Parathyroid adenoma (tissue), 2 donors: ENCODE data around the gene EPHB2.

Experiments used
- H2AFZ ChIP-seq: fragments of 300-600 bp; sonication (generic); one replicate; pipeline ENCODE4 v1.7.0; 2017; ENCODE audit warnings: antibody characterized with exemption, mild to moderate bottlenecking
- H3K27ac ChIP-seq: fragments of 300-600 bp; sonication (generic); one replicate; pipeline ENCODE4 v1.7.0; 2017
- H3K27me3 ChIP-seq: fragments of 300-600 bp; sonication (generic); one replicate; pipeline ENCODE4 v1.7.0; 2017; ENCODE audit warnings: low read length; ENCODE audit not compliant: control insufficient read depth, insufficient read depth
- H3K36me3 ChIP-seq: fragments of 300-600 bp; sonication (generic); one replicate; pipeline ENCODE4 v1.7.0; 2017; ENCODE audit warnings: low read length; ENCODE audit not compliant: control insufficient read depth, insufficient read depth
- H3K4me1 ChIP-seq: fragments of 300-600 bp; sonication (generic); one replicate; pipeline ENCODE4 v1.7.0; 2017; ENCODE audit warnings: control low read depth
- H3K4me2 ChIP-seq: fragments of 300-600 bp; sonication (generic); one replicate; pipeline ENCODE4 v1.7.0; 2017; ENCODE audit warnings: low read length
- H3K4me3 ChIP-seq: fragments of 300-600 bp; sonication (generic); one replicate; pipeline ENCODE4 v1.7.0; 2017; ENCODE audit warnings: low read depth, low read length
- H3K79me2 ChIP-seq: fragments of 300-600 bp; sonication (generic); one replicate; pipeline ENCODE4 v1.7.0; 2017; ENCODE audit warnings: control low read depth
- H3K9ac ChIP-seq: fragments of 300-600 bp; sonication (generic); one replicate; pipeline ENCODE4 v1.7.0; 2017; ENCODE audit warnings: mild to moderate bottlenecking
- H3K9me3 ChIP-seq: fragments of 300-600 bp; sonication (generic); one replicate; pipeline ENCODE4 v1.7.0; 2017; ENCODE audit warnings: low read length; ENCODE audit not compliant: control insufficient read depth
- TF ChIP-seq, protein P1 (sequence below): fragments of 300-600 bp; sonication (generic); IDR thresholded peaks from one replicate; pipeline ENCODE4 v1.7.0; 2017; ENCODE audit warnings: antibody characterized with exemption, mild to moderate bottlenecking
- donor health status: primary hyperparathyroidism.

EPHB2 gene

DNA sequence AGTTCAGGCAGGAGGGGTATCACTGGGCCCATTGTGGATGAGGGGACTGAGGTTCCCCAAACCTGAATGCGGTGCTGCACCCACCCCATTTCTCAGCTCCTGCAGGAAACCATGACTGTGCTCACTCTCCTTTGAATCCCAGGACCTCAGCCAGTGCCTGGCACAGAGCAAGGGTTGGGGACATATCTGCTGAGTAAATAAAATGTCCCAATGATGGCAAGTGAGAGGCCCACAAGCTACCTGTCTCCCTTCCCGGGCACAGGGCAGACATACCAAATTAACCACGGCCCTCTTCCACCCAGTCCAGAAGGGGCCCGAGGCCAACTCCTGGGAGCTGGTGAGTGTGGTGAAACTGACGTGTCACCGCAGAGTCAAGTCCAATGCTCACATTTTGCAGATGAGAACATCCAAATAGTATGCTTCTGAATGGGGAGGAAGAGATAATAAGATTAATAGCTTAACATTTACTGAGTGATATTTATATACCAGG is 97.6 kb downstream of the EPHB2 start:
- Histone ChIP-seq H3K36me3 (no peaks in the 10 kb centered on the region), H3K4me3 (no peak overlapping the region), H3K27ac (no peak overlapping the region), H3K9ac (no peak overlapping the region), H3K4me1 (no peaks in the 10 kb centered on the region), H3K9me3 (no peaks in the 10 kb centered on the region), H3K4me2 (no peak overlapping the region), H3K27me3 (no peaks in the 10 kb centered on the region), H3K79me2 (no peaks in the 10 kb centered on the region), H2AFZ (no peak overlapping the region)
- TF ChIP-seq, protein P1, sequence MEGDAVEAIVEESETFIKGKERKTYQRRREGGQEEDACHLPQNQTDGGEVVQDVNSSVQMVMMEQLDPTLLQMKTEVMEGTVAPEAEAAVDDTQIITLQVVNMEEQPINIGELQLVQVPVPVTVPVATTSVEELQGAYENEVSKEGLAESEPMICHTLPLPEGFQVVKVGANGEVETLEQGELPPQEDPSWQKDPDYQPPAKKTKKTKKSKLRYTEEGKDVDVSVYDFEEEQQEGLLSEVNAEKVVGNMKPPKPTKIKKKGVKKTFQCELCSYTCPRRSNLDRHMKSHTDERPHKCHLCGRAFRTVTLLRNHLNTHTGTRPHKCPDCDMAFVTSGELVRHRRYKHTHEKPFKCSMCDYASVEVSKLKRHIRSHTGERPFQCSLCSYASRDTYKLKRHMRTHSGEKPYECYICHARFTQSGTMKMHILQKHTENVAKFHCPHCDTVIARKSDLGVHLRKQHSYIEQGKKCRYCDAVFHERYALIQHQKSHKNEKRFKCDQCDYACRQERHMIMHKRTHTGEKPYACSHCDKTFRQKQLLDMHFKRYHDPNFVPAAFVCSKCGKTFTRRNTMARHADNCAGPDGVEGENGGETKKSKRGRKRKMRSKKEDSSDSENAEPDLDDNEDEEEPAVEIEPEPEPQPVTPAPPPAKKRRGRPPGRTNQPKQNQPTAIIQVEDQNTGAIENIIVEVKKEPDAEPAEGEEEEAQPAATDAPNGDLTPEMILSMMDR = no peak

GRCh38 chr1:22808676-22809483 is 98.2 kb downstream of the EPHB2 start:
- H3K4me2 ChIP-seq = no peak overlapping the region
- no peaks in the 10 kb centered on the region for H3K27me3 ChIP-seq
- no peaks in the 10 kb centered on the region for H3K9me3 ChIP-seq
- H3K4me1 ChIP-seq = no peaks in the 10 kb centered on the region
- no peak overlapping the region for H3K9ac ChIP-seq
- TF ChIP-seq, protein P1 = no peak
- no peak overlapping the region for H3K27ac ChIP-seq
- H3K36me3 ChIP-seq = no peaks in the 10 kb centered on the region
- no peak overlapping the region for H3K4me3 ChIP-seq
- no peak overlapping the region for H2AFZ ChIP-seq
- no peaks in the 10 kb centered on the region for H3K79me2 ChIP-seq

DNA sequence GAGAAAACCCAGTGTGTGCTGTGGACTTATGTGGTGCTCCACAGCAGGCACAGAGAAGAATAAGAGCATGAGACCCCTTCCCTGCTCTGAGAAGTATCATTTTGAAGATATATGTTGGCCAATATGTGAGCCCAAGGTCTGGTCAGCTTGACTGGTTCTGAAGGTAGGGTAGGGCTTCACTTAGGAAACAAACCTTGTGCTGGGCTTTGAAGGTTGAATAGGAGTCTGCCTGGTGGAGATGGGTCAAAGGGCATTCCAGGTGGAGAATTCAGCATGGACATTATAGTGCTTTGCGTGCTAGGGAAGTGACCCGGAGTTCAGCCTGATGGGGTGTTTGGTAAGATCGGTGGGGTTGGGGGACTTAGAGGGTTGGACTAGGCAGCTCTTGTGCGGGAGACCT is 99.1 kb downstream of the EPHB2 start:
- Histone ChIP-seq H3K4me2 (no peak overlapping the region), H2AFZ (no peak overlapping the region), H3K27ac (no peak overlapping the region), H3K79me2 (no peaks in the 10 kb centered on the region), H3K36me3 (no peaks in the 10 kb centered on the region), H3K9ac (no peak overlapping the region), H3K4me1 (no peaks in the 10 kb centered on the region), H3K4me3 (no peak overlapping the region), H3K27me3 (no peaks in the 10 kb centered on the region), H3K9me3 (no peaks in the 10 kb centered on the region)
- TF ChIP-seq, protein P1 = no peak

DNA sequence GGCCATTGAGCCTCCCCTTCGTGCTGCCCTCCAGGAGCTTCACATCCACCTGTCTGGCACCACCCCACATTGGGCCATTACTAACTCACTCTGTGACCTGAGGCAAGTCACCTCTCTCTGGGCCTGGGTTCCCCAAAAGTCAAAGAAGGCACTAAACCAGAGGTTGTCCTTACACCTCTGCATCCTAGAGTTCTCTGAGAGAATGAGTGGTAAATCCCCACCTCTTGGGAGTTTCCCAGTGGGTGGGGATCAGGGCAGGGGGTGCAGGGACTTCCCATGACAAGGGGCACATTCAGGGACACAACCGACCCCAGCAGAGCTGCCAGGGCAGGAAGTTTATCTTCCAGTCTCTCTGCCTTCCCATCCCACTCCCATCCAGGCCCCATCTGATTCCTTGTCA is 99.7 kb downstream of the EPHB2 start:
- Histone ChIP-seq H3K4me1 (no peaks in the 10 kb centered on the region), H3K4me3 (no peak overlapping the region)

More for the DNA sequence above, 99.7 kb downstream of the EPHB2 start:
- no peak overlapping the region for H3K9ac ChIP-seq
- no peaks in the 10 kb centered on the region for H3K79me2 ChIP-seq
- no peak overlapping the region for H2AFZ ChIP-seq
- H3K36me3 ChIP-seq = no peaks in the 10 kb centered on the region
- no peak overlapping the region for H3K27ac ChIP-seq
- H3K4me2 ChIP-seq = no peak overlapping the region
- H3K9me3 ChIP-seq = no peaks in the 10 kb centered on the region
- no peaks in the 10 kb centered on the region for H3K27me3 ChIP-seq
- TF ChIP-seq, protein P1 = no peak
